Stimulated activated CD8-positive, alpha-beta memory T cell treated with anti-CD3 and anti-CD28 coated beads, Interleukin-15, amount 100 ng/mL, for 4 hours (primary cell): ENCODE results near the gene ZFAND3.
"Not testable (repeated sequence)": the region's sequence is repeated elsewhere in the genome, so short reads cannot be mapped to it uniquely, and the experiment has no call there.

Experiments used
- DNase-seq, 2 donors: peaks; one replicate each; pipeline ENCODE4 v3.0.0-alpha.2; 2020; ENCODE audit warnings: low read depth in 2 of 2

The ZFAND3 gene

GRCh38 chr6:37972994-37973757 lies 153.6 kb downstream of the ZFAND3 start:
- no peak for DNase-seq

- DNase-seq = no peak
Observed at GRCh38 chr6:37974381-37974780, 154.9 kb downstream of the ZFAND3 start.

- no peak for DNase-seq
Observed at GRCh38 chr6:37974943-37975342, 155.4 kb downstream of the ZFAND3 start.

GRCh38 chr6:37977715-37978114 lies 158.2 kb downstream of the ZFAND3 start:
- no peak for DNase-seq

- DNase-seq = no peak
Observed at GRCh38 chr6:37979392-37980221, 160.1 kb downstream of the ZFAND3 start.

- no peak for DNase-seq
Observed at GRCh38 chr6:37980222-37980595, 160.7 kb downstream of the ZFAND3 start.

- DNase-seq = no peak
Observed at GRCh38 chr6:37981626-37982025, 162.1 kb downstream of the ZFAND3 start.

- no peak for DNase-seq
Observed at GRCh38 chr6:37982317-37982716, 162.8 kb downstream of the ZFAND3 start.

- no peak for DNase-seq
Observed at GRCh38 chr6:37983720-37984501, 164.4 kb downstream of the ZFAND3 start.

- no peak for DNase-seq
Observed at GRCh38 chr6:37984578-37984977, 165.1 kb downstream of the ZFAND3 start.

GRCh38 chr6:37985355-37985754 lies 165.8 kb downstream of the ZFAND3 start:
- DNase-seq = peak in 1 of 2 donors; percentile 31

- no peak for DNase-seq
Observed at GRCh38 chr6:37987018-37987417, 167.5 kb downstream of the ZFAND3 start.

- no peak for DNase-seq
Observed at GRCh38 chr6:37987559-37987958, 168.0 kb downstream of the ZFAND3 start.

GRCh38 chr6:37988127-37988526 lies 168.6 kb downstream of the ZFAND3 start:
- DNase-seq = no peak

- DNase-seq = no peak
Observed at GRCh38 chr6:37988696-37989095, 169.2 kb downstream of the ZFAND3 start.

- DNase-seq = no peak
Observed at GRCh38 chr6:37990762-37991525, 171.4 kb downstream of the ZFAND3 start.

- no peak for DNase-seq
Observed at GRCh38 chr6:37992749-37993148, 173.2 kb downstream of the ZFAND3 start.

- not testable (repeated sequence) for DNase-seq
Observed at GRCh38 chr6:37993194-37993593, 173.7 kb downstream of the ZFAND3 start.

- DNase-seq = no peak
Observed at GRCh38 chr6:37993596-37993995, 174.1 kb downstream of the ZFAND3 start.

GRCh38 chr6:37994223-37994622 lies 174.7 kb downstream of the ZFAND3 start:
- no peak for DNase-seq

- no peak for DNase-seq
Observed at GRCh38 chr6:37998366-37998765, 178.8 kb downstream of the ZFAND3 start.

GRCh38 chr6:38001386-38001785 lies 181.9 kb downstream of the ZFAND3 start:
- no peak for DNase-seq
